A549 (cell line): Measurements from ENCODE around the gene MROH9. TPM values are rescaled to one million over a fixed set of nuclear protein-coding genes. Genes with fewer than 3 reads are reported as not detected.

Source experiments
- ATAC-seq, 2 experiments: fragments of 200-7000 bp in 1 of 2; fragments of >200 bp in 1 of 2; cut with Nextera tagmentation in 1 of 2; cut with Tn5 transposase in 1 of 2; 3 replicates each; pipeline versions ENCODE4 v1.8.0 to v1.9.1; 2018 to 2020; ENCODE audit warnings: mild to moderate bottlenecking in 1 of 2, moderate library complexity in 1 of 2
- CTCF ChIA-PET: fragments of 300-600 bp; sonication (Branson Sonifier 250); formaldehyde crosslinking; extraction: SDS; loops from one replicate; lab custom pipeline; 2021; ENCODE audit warnings: antibody characterized with exemption, inconsistent platforms; lab: Yijun Ruan, JAX
- POLR2A ChIA-PET: fragments of 350-600 bp; formaldehyde crosslinking; extraction: SDS; loops from one replicate; lab custom pipeline; 2021; ENCODE audit warnings: antibody characterized with exemption, inconsistent platforms; lab: Yijun Ruan, JAX
- DNase-seq, 2 experiments: peaks; one replicate each; pipeline versions ENCODE4 v3.0.0 to v3.0.0-alpha.2; 2011 to 2016; ENCODE audit warnings: low read depth in 1 of 2, low spot score in 1 of 2
- FAIRE-seq: peaks from 2 replicates; lab custom pipeline; 2011; peaks lifted over from hg19 to GRCh38; lab: Jason Lieb, UNC
- H3K27ac ChIP-seq, 2 experiments: fragments of >200 bp; sonication (Bioruptor Twin); formaldehyde crosslinking; 3 replicates each; pipeline ENCODE4 v1.5.1; 2016 to 2017
- H3K4me1 ChIP-seq: fragments of >200 bp; sonication (Bioruptor Twin); formaldehyde crosslinking; 3 replicates; pipeline ENCODE4 v1.6.1; 2016
- H3K4me2 ChIP-seq: fragments of >200 bp; sonication (Bioruptor Twin); formaldehyde crosslinking; 3 replicates; pipeline ENCODE4 v1.6.1; 2016
- H3K4me3 ChIP-seq: fragments of >200 bp; sonication (Bioruptor Twin); formaldehyde crosslinking; 3 replicates; pipeline ENCODE4 v1.5.1; 2016
- H3K9me3 ChIP-seq: fragments of >200 bp; sonication (Bioruptor Twin); formaldehyde crosslinking; 3 replicates; pipeline ENCODE4 v1.6.1; 2016
- CBX2 ChIP-seq: fragments of 200-600 bp; sonication (generic); IDR thresholded peaks from 2 replicates; pipeline ENCODE4 v1.6.1; 2016; ENCODE audit warnings: low read depth, mild to moderate bottlenecking, borderline replicate concordance
- CBX8 ChIP-seq: fragments of 200-600 bp; sonication (generic); IDR thresholded peaks from 2 replicates; pipeline ENCODE4 v1.6.1; 2016
- CHD2 ChIP-seq: fragments of 150-350 bp; IDR thresholded peaks from 2 replicates; pipeline ENCODE4 v1.6.1; 2014; ENCODE audit warnings: low read length; ENCODE audit not compliant: partially characterized antibody
- EHMT2 ChIP-seq: fragments of 200-600 bp; sonication (generic); IDR thresholded peaks from 2 replicates; pipeline ENCODE4 v1.6.1; 2016; ENCODE audit warnings: antibody characterized with exemption, low read depth, mild to moderate bottlenecking, moderate library complexity
- FOSB ChIP-seq: fragments of 250-450 bp; sonication (Bioruptor Pico); IDR thresholded peaks from 2 replicates; pipeline ENCODE4 v1.5.0; 2020; ENCODE audit warnings: mild to moderate bottlenecking, moderate library complexity
- GATA3 ChIP-seq: IDR thresholded peaks from 2 replicates; pipeline ENCODE4 v1.6.1; 2012; ENCODE audit warnings: borderline replicate concordance
- HEYL ChIP-seq: fragments of 250-450 bp; sonication (Bioruptor Pico); IDR thresholded peaks from 2 replicates; pipeline ENCODE4 v1.8.0; 2021; ENCODE audit warnings: mild to moderate bottlenecking, moderate library complexity
- HOXB13 ChIP-seq: fragments of 250-450 bp; sonication (Bioruptor Pico); IDR thresholded peaks from 2 replicates; pipeline ENCODE4 v1.5.0; 2020; ENCODE audit warnings: low read depth, mild to moderate bottlenecking, moderate library complexity
- HOXB5 ChIP-seq: fragments of 250-450 bp; sonication (Bioruptor Pico); IDR thresholded peaks from 2 replicates; pipeline ENCODE4 v1.5.0; 2020; ENCODE audit warnings: mild to moderate bottlenecking, moderate library complexity
- KDM1A ChIP-seq: fragments of 200-600 bp; sonication (generic); IDR thresholded peaks from 2 replicates; pipeline ENCODE4 v1.6.1; 2016; ENCODE audit warnings: low read depth, mild to moderate bottlenecking
- PHF8 ChIP-seq: fragments of 200-600 bp; sonication (generic); IDR thresholded peaks from 2 replicates; pipeline ENCODE4 v1.6.1; 2016; ENCODE audit warnings: low read depth, mild to moderate bottlenecking, antibody characterized with exemption, moderate library complexity, borderline replicate concordance
- POLR2AphosphoS2 ChIP-seq: conservative IDR thresholded peaks from 2 replicates; pipeline ENCODE4 v1.6.1; 2012; ENCODE audit warnings: low read length, improper control_type of control experiment, inconsistent platforms
- RAD21 ChIP-seq, 2 experiments: fragments of >200 bp in 1 of 2; sonication (Bioruptor Twin) in 1 of 2; formaldehyde crosslinking in 1 of 2; IDR thresholded peaks in 1 of 2; conservative IDR thresholded peaks in 1 of 2; 2 replicates in 1 of 2; 3 replicates in 1 of 2; pipeline ENCODE4 v1.6.1; 2012 to 2018; ENCODE audit warnings: inconsistent platforms in 1 of 2
- RCOR1 ChIP-seq: fragments of 150-350 bp; IDR thresholded peaks from 2 replicates; pipeline ENCODE4 v1.6.1; 2014; ENCODE audit warnings: antibody characterized with exemption, low read length, low read depth
- SMC3 ChIP-seq: fragments of >200 bp; sonication (Bioruptor Twin); formaldehyde crosslinking; IDR thresholded peaks from 3 replicates; pipeline ENCODE4 v1.6.1; 2018; ENCODE audit warnings: inconsistent platforms
- TFCP2L1 ChIP-seq: fragments of 250-450 bp; sonication (Bioruptor Pico); IDR thresholded peaks from 2 replicates; pipeline ENCODE4 v1.5.0; 2021; ENCODE audit warnings: mild to moderate bottlenecking
- USF2 ChIP-seq: fragments of 450-650 bp; IDR thresholded peaks from 2 replicates; pipeline ENCODE4 v1.6.1; 2014; ENCODE audit warnings: antibody characterized with exemption
- ZFP36 ChIP-seq: fragments of 450-650 bp; IDR thresholded peaks from 2 replicates; pipeline ENCODE4 v1.6.1; 2014; ENCODE audit warnings: borderline replicate concordance; ENCODE audit not compliant: partially characterized antibody
- ZNF302 ChIP-seq: fragments of 250-450 bp; sonication (Bioruptor Pico); IDR thresholded peaks from 2 replicates; pipeline ENCODE4 v1.9.0; 2021; ENCODE audit warnings: inconsistent platforms, mild to moderate bottlenecking, moderate library complexity
- WGBS: methylation state at CpG from one replicate; pipeline ENCODE4 v1.1.6; 2017; ENCODE audit errors: missing lambda C conversion rate; 5-methylcytosine and 5-hydroxymethylcytosine counted together
- polyA minus RNA-seq: library from RNA; depleted of rRNA, polyadenylated mRNA; stranded (reverse); fragments of >200 nt; gene quantifications from 2 replicates; pipeline ENCODE4 v1.2.3, GENCODE V29; 2011; rRNA and poly(A)+ RNA removed
- polyA plus RNA-seq, 4 experiments: library from polyadenylated mRNA; depleted of rRNA in 3 of 4; stranded (reverse); fragments of >200 nt; fragmentation: RNase III in 1 of 4; extraction: RNeasy Plus Mini Kit Qiagen cat#74134 plus additional on column Dnase treatment in 1 of 4; gene quantifications; 2 replicates in 3 of 4; 3 replicates in 1 of 4; pipeline ENCODE4 v1.2.3, GENCODE V29; 2011 to 2017
- TF ChIP-seq, protein P1 (sequence below): IDR thresholded peaks from 2 replicates; pipeline ENCODE4 v1.6.1; 2012; ENCODE audit warnings: low read depth, borderline replicate concordance
- TF ChIP-seq, protein P2 (sequence below): fragments of 150-350 bp; IDR thresholded peaks from 2 replicates; pipeline ENCODE4 v1.6.1; 2014; ENCODE audit warnings: low read depth, mild to moderate bottlenecking, low read length

MROH9 gene, protein sequence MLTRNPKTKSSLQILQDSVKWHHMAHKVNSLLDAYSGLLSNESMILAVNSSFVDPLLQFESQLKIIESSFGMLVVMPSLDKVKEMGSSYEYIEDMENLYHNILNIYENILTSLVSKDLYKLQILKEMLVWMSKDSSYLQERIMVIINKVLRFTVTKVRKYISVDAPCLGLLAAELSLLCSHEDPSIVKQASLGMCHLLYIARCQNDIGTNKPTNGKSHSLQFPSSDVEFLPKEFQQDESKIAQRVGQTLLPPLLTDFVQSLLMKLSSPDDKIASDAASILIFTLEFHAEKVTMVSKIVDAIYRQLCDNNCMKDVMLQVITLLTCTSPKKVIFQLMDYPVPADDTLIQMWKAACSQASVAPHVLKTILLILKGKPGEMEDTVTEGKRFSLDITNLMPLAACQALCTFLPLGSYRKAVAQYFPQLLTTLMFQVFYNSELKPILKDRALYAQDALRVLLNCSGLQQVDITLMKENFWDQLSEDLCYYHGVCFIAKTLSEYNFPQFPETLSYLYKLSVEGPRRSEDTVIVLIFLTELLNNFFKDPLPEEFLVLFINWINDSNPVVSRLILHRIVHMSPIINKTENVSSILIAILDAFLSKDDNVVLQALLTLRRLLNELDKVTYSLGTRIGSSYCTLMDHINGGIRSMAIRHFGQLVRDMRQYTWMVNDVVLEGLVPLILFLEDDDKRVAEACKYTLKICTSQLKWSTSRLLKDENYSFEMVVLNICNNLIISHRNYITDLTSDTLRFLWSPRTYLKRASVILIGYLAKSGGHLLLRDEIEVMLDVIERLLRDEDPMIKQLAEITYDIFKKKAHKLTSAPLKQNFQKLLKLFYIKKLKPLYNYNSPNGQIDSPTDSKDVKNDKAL
- polyA plus RNA-seq (2011; rRNA removed) (not detected in 2 replicates), polyA plus RNA-seq (2017; fragmentation: RNase III; extraction: RNeasy Plus Mini Kit Qiagen cat#74134 plus additional on column Dnase treatment) (not detected in 3 replicates), polyA minus RNA-seq (not detected in 2 replicates)
- polyA plus RNA-seq (2012; cell fraction: cytosol; rRNA removed): not detected in 2 replicates
- not detected in 2 replicates for polyA plus RNA-seq (2012; cell fraction: nucleus; rRNA removed)

GRCh38 chr1:170935231-170935630 lies at the start of gene MROH9:
Gene MROH9, plus strand, starts transcription at chr1:170935534. Its CDS starts 10,023 bp downstream, at chr1:170945557.
- no peak for FAIRE-seq
- H3K4me3 ChIP-seq: no peak within 1 kb of the TSS
- ATAC-seq: no peak
- no peaks in the 10 kb centered on the region for H3K4me1 ChIP-seq
- H3K4me2 ChIP-seq: no peak within 1 kb of the TSS
- DNase-seq: no peak
- no peak for TF ChIP-seq HEYL (CRISPR knock-in tag)
- no peak for TF ChIP-seq CBX8
- TF ChIP-seq GATA3: no peak
- TF ChIP-seq, protein P1, sequence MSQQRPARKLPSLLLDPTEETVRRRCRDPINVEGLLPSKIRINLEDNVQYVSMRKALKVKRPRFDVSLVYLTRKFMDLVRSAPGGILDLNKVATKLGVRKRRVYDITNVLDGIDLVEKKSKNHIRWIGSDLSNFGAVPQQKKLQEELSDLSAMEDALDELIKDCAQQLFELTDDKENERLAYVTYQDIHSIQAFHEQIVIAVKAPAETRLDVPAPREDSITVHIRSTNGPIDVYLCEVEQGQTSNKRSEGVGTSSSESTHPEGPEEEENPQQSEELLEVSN: no peak
- TF ChIP-seq TFCP2L1 (CRISPR knock-in tag): no peak
- no peak for TF ChIP-seq KDM1A
- no peak for TF ChIP-seq FOSB (CRISPR knock-in tag)
- no peak for TF ChIP-seq ZNF302 (CRISPR knock-in tag)
- TF ChIP-seq, protein P2, sequence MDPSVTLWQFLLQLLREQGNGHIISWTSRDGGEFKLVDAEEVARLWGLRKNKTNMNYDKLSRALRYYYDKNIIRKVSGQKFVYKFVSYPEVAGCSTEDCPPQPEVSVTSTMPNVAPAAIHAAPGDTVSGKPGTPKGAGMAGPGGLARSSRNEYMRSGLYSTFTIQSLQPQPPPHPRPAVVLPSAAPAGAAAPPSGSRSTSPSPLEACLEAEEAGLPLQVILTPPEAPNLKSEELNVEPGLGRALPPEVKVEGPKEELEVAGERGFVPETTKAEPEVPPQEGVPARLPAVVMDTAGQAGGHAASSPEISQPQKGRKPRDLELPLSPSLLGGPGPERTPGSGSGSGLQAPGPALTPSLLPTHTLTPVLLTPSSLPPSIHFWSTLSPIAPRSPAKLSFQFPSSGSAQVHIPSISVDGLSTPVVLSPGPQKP: no peak
- no peak for TF ChIP-seq EHMT2
- TF ChIP-seq CHD2: no peak
- TF ChIP-seq SMC3: no peak
- CTCF ChIA-PET: no interaction called here
- H3K9me3 ChIP-seq: no peaks in the 10 kb centered on the region; the same call in 2 of the 3 replicates
- POLR2A ChIA-PET: no interaction called here
- no peak within 1 kb of the TSS for H3K27ac ChIP-seq
- WGBS: 0% methylated on average over 2 of the region's 2 CpGs

DNA sequence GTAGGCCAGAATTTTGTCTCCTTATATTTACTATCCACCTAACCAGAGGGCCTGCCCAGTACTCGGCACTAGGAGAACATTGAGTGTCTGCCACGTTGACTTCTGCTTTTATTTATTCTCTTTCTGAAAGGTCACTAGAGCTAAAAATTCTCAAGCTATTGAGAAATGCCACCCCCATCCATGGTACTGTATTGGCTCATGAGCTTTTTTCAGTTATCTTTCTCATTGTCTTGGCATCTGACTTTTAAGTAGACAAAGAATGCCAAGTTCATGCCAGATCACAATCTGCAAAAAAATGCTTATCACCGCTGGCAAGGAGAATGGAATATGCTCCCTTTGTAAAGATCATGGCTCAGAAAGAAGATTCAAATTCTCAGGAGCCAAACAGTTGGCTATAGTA lies 49.8 kb upstream of the MROH9 start:
- Histone ChIP-seq H3K27ac (no peak overlapping the region), H3K4me2 (no peak overlapping the region), H3K4me1 (no peaks in the 10 kb centered on the region)
- WGBS: 7% methylated on average over 3 of the region's 3 CpGs
- ATAC-seq: no peak
- ChIA-PET CTCF (no interaction called here), POLR2A (interaction anchor here (0.6 kb wide), 1 partner anchor 882 kb away, joined by 8 read pairs; no protein-coding TSS in a partner anchor)
- no peak for DNase-seq
- no peak for TF ChIP-seq SMC3
- TF ChIP-seq TFCP2L1 (CRISPR knock-in tag): no peak
- no peak for TF ChIP-seq HOXB5 (CRISPR knock-in tag)
- TF ChIP-seq RAD21 (conservative IDR thresholded peaks at IDR 0.05 in 1 of 2, IDR thresholded peaks at IDR 0.05 in 1 of 2): no peak
- no peak for TF ChIP-seq USF2
- TF ChIP-seq RCOR1: no peak
- no peak for TF ChIP-seq ZFP36
- TF ChIP-seq HOXB13 (CRISPR knock-in tag): no peak
- TF ChIP-seq CBX2: no peak
- TF ChIP-seq POLR2AphosphoS2: no peak
- no peak for TF ChIP-seq PHF8
- TF ChIP-seq, all 56 proteins: peak for 0
- no peak overlapping the region for H3K4me3 ChIP-seq
- no peaks in the 10 kb centered on the region for H3K9me3 ChIP-seq
- FAIRE-seq: no peak
